ENCODE data around the gene WRNIP1. TPM values are rescaled to one million over a fixed set of nuclear protein-coding genes. Genes with fewer than 3 reads are reported as not detected.
A peak's percentile ranks its signal among the peaks of the same experiment; 100 is the strongest.

Gene WRNIP1
- total RNA-seq, 1 donor from 2014 or later: 25.3 TPM

- no peak overlapping the region for H3K4me3 Mint-ChIP-seq
Measured at GRCh38 chr6:2770171-2770570, 5.0 kb downstream of the WRNIP1 start.

GRCh38 chr6:2771079-2771478, 5.9 kb downstream of the WRNIP1 start:
- H2AFZ ChIP-seq (replicated peaks): no peak overlapping the region
- H3K9me3 Mint-ChIP-seq: no peaks in the 10 kb centered on the region
- no peak overlapping the region for H3K27ac ChIP-seq
- H3F3A ChIP-seq (ENCODE audit: low read depth): peaks cover 3% of the 10 kb centered on the region
- TF ChIP-seq EZH2phosphoT487 (IDR thresholded peaks at IDR 0.05) (no peak), CTCF (IDR thresholded peaks at IDR 0.05) (no peak), EZH2 (IDR thresholded peaks at IDR 0.05) (no peak)
- peaks cover 41% of the 10 kb centered on the region for H3K4me1 ChIP-seq
- DNase-seq (ENCODE audit: low spot score): no peak
- peaks cover 9% of the 10 kb centered on the region for H3K27me3 ChIP-seq
- H3K9ac ChIP-seq: no peak overlapping the region
- peaks cover 4% of the 10 kb centered on the region for H3K27me3 Mint-ChIP-seq (ENCODE audit: insufficient read depth, low read depth)
- no peak overlapping the region for H3K4me3 ChIP-seq
- H3K4me2 ChIP-seq: no peak overlapping the region
- no peaks in the 10 kb centered on the region for H3K36me3 ChIP-seq
- H3K9me3 ChIP-seq (ENCODE audit: low read depth): no peaks in the 10 kb centered on the region
- peaks cover 33% of the 10 kb centered on the region for H3K4me1 Mint-ChIP-seq
- peaks cover 38% of the 10 kb centered on the region for H3K36me3 Mint-ChIP-seq
- peaks cover 59% of the 10 kb centered on the region for H4K20me1 ChIP-seq (ENCODE audit: low read depth)
- peaks cover 80% of the 10 kb centered on the region for H3K79me2 ChIP-seq (ENCODE audit: low read depth)
- H3K4me3 Mint-ChIP-seq: no peak overlapping the region
- no peak overlapping the region for H3K27ac Mint-ChIP-seq

More at GRCh38 chr6:2770171-2770570, 5.0 kb downstream of the WRNIP1 start:
- H3K4me1 Mint-ChIP-seq: peaks cover 33% of the 10 kb centered on the region
- no peak overlapping the region for H3K9ac ChIP-seq
- H3F3A ChIP-seq (ENCODE audit: low read depth): peaks cover 3% of the 10 kb centered on the region
- DNase-seq (ENCODE audit: low spot score): no peak
- H3K9me3 Mint-ChIP-seq: no peaks in the 10 kb centered on the region
- peaks cover 41% of the 10 kb centered on the region for H3K4me1 ChIP-seq
- no peak overlapping the region for H2AFZ ChIP-seq (replicated peaks)
- peaks cover 59% of the 10 kb centered on the region for H4K20me1 ChIP-seq (ENCODE audit: low read depth)
- H3K79me2 ChIP-seq (ENCODE audit: low read depth): peaks cover 75% of the 10 kb centered on the region
- H3K9me3 ChIP-seq (ENCODE audit: low read depth): no peaks in the 10 kb centered on the region
- peaks cover 4% of the 10 kb centered on the region for H3K27me3 Mint-ChIP-seq (ENCODE audit: insufficient read depth, low read depth)
- H3K4me2 ChIP-seq: peak overlapping the region; percentile 26
- H3K27ac Mint-ChIP-seq: no peak overlapping the region
- H3K27ac ChIP-seq: no peak overlapping the region
- H3K4me3 ChIP-seq: no peak overlapping the region
- H3K27me3 ChIP-seq: peaks cover 9% of the 10 kb centered on the region
- TF ChIP-seq EZH2phosphoT487 (IDR thresholded peaks at IDR 0.05) (no peak), EZH2 (IDR thresholded peaks at IDR 0.05) (no peak), CTCF (IDR thresholded peaks at IDR 0.05) (no peak)
- peaks cover 36% of the 10 kb centered on the region for H3K36me3 Mint-ChIP-seq
- no peaks in the 10 kb centered on the region for H3K36me3 ChIP-seq

- no peak for DNase-seq (ENCODE audit: low spot score)
- peaks cover 57% of the 10 kb centered on the region for H4K20me1 ChIP-seq (ENCODE audit: low read depth)
Measured at GRCh38 chr6:2772840-2773239, 7.6 kb downstream of the WRNIP1 start.

More at GRCh38 chr6:2772840-2773239, 7.6 kb downstream of the WRNIP1 start:
- Histone ChIP-seq H3K79me2 (ENCODE audit: low read depth) (peaks cover 78% of the 10 kb centered on the region), H3K4me3 (no peak overlapping the region), H3K9ac (no peak overlapping the region), H3K4me1 (peaks cover 39% of the 10 kb centered on the region), H2AFZ (replicated peaks) (no peak overlapping the region), H3F3A (ENCODE audit: low read depth) (peaks cover 3% of the 10 kb centered on the region), H3K27me3 (no peaks in the 10 kb centered on the region), H3K27ac (no peak overlapping the region), H3K4me2 (no peak overlapping the region), H3K36me3 (no peaks in the 10 kb centered on the region), H3K9me3 (ENCODE audit: low read depth) (no peaks in the 10 kb centered on the region)
- no peaks in the 10 kb centered on the region for H3K9me3 Mint-ChIP-seq
- H3K4me1 Mint-ChIP-seq: peaks cover 24% of the 10 kb centered on the region
- H3K27me3 Mint-ChIP-seq (ENCODE audit: insufficient read depth, low read depth): no peaks in the 10 kb centered on the region
- H3K27ac Mint-ChIP-seq: no peak overlapping the region
- TF ChIP-seq CTCF (IDR thresholded peaks at IDR 0.05): no peak
- peaks cover 42% of the 10 kb centered on the region for H3K36me3 Mint-ChIP-seq
- no peak overlapping the region for H3K4me3 Mint-ChIP-seq

All from neural progenitor cell (in vitro differentiated cells).